Natural killer cell treated with Interleukin-12 subunit alpha and Interleukin-12 subunit beta and Interleukin-15 and Interleukin-18, amount 100 ng/mL, for 72 hours (primary cell): ENCODE results near the gene SLC15A5. TPM values are rescaled to one million over a fixed set of nuclear protein-coding genes. Genes with fewer than 3 reads are reported as not detected.

ENCODE experiments used
- ATAC-seq, 2 donors: fragments of 150-1000 bp; cut with Tn5 transposase in 1 of 2; sonication (Bioruptor Pico), chemical (Tn5 transposase) in 1 of 2; 2 replicates each; pipeline ENCODE4 v1.10.0; 2021
- DNase-seq: peaks from one replicate; pipeline ENCODE4 v3.0.0; 2022; ENCODE audit warnings: low spot score
- H3K27ac Mint-ChIP-seq, 2 donors: 1 replicate in 1 of 2; 2 replicates in 1 of 2; pipeline ENCODE4 v1.8.0; 2022; ENCODE audit warnings: mixed read lengths in 2 of 2, mild to moderate bottlenecking in 1 of 2, moderate library complexity in 1 of 2
- H3K27me3 Mint-ChIP-seq, 2 donors: 1 replicate in 1 of 2; 2 replicates in 1 of 2; pipeline ENCODE4 v1.8.0; 2022; ENCODE audit warnings: mixed read lengths in 2 of 2
- H3K36me3 Mint-ChIP-seq: one replicate; pipeline ENCODE4 v1.8.0; 2022; ENCODE audit warnings: mixed read lengths
- H3K4me1 Mint-ChIP-seq, 2 donors: 1 replicate in 1 of 2; 2 replicates in 1 of 2; pipeline ENCODE4 v1.8.0; 2022; ENCODE audit warnings: low read depth in 2 of 2, mixed read lengths in 2 of 2, mild to moderate bottlenecking in 1 of 2
- H3K4me3 Mint-ChIP-seq: one replicate; pipeline ENCODE4 v1.8.0; 2022; ENCODE audit warnings: mixed read lengths
- H3K9me3 Mint-ChIP-seq: 2 replicates; pipeline ENCODE4 v1.8.0; 2022; ENCODE audit warnings: mixed read lengths
- total RNA-seq, 2 donors: library from RNA; stranded (reverse); gene quantifications; one replicate each; pipeline ENCODE4 v1.2.3, GENCODE V29; 2022

The SLC15A5 gene
- total RNA-seq, 2 donors from 2014 or later = not detected

DNA sequence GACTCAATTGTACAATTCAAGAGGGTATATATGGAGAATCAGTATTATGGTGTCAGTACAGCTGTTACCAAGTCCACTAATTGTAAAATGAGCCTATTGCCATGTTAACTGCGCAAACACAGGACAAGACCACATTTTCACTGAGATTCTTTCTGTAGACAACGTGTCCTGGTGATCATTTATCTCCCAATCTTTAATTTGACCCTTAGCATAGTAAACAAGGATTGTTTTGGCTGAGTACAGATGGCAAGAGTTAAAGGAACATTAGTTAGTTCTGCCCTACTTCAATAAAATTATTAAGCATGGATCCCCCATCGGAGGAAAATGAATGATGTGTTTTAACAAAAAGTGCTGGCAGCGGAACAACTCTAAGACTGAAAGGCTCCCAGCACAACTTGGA lies 36.1 kb downstream of the SLC15A5 start:
- no peaks in the 10 kb centered on the region for H3K4me1 Mint-ChIP-seq
- no peaks in the 10 kb centered on the region for H3K36me3 Mint-ChIP-seq
- no peak overlapping the region for H3K4me3 Mint-ChIP-seq
- peaks cover 3% of the 10 kb centered on the region for H3K9me3 Mint-ChIP-seq
- H3K27me3 Mint-ChIP-seq = no peaks in the 10 kb centered on the region
- DNase-seq (no peak), ATAC-seq (no peak)
- H3K27ac Mint-ChIP-seq = no peak overlapping the region

DNA sequence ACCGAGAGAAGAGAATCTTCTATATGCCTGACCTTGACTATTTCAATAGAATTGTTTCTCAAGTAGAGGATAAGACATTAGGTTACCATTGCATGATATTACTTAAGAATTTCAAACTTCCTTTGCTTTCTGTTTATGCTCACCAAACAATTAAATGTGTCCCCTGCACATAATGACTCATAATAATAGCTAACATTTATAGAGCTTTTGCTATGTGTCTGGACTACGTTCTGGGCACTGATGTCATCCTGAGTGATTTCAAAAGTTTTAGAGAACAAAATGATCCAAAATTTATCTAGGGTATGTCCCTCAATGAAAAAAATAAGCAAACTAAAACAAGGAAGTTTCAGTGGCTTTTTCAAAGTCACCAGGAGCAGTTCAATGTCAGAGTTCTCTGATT lies 38.8 kb downstream of the SLC15A5 start:
- Mint-ChIP-seq H3K4me3 (no peak overlapping the region), H3K27me3 (no peaks in the 10 kb centered on the region), H3K4me1 (no peaks in the 10 kb centered on the region), H3K9me3 (peaks cover 3% of the 10 kb centered on the region), H3K36me3 (no peaks in the 10 kb centered on the region), H3K27ac (no peak overlapping the region)
- ATAC-seq (no peak), DNase-seq (no peak)

DNA sequence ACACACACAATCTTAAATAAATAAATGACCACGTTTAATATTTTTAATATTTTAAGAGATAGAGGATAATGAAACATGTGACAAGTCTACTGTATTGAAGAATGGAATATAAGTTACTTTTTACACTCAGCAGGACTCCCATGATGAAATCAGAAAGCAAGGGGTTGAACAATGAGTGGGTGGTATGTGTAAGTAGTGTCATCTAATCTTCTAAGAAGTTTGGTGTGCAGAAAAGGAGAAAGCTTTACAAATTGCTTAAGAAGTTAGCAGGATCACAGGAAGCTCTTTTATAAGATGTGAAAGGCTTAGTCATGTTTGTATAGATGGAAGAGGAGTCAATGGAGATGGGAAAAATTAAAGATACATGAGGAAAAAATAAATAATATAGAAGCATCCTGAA lies 47.8 kb downstream of the SLC15A5 start:
- no peak for ATAC-seq
- Mint-ChIP-seq H3K27me3 (no peaks in the 10 kb centered on the region), H3K27ac (no peak overlapping the region), H3K4me3 (no peak overlapping the region), H3K9me3 (peaks cover 6% of the 10 kb centered on the region), H3K4me1 (no peaks in the 10 kb centered on the region), H3K36me3 (no peaks in the 10 kb centered on the region)
- no peak for DNase-seq

DNA sequence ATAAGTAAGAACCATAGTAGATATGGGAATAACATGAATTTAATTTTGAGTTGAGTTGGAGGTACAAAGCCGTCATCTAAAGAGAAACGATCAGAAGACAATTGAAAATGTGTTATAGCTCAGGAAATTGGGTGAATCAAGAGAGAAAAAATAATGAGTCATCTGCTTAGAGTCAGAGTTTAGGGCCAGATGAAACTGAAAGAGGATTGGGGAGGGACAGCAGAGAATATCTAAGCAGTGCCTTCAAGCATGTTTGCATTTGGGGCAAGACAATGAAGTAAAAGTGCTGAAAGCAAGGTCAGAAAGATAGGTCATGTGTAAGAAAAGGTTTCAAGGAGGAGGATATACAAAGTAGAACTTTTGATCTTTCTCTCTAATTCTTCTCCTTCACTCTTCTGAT lies 49.4 kb downstream of the SLC15A5 start:
- Mint-ChIP-seq H3K4me1 (no peaks in the 10 kb centered on the region), H3K27ac (no peak overlapping the region), H3K4me3 (no peak overlapping the region), H3K27me3 (no peaks in the 10 kb centered on the region), H3K36me3 (no peaks in the 10 kb centered on the region), H3K9me3 (peaks cover 6% of the 10 kb centered on the region)
- ATAC-seq = no peak
- no peak for DNase-seq

DNA sequence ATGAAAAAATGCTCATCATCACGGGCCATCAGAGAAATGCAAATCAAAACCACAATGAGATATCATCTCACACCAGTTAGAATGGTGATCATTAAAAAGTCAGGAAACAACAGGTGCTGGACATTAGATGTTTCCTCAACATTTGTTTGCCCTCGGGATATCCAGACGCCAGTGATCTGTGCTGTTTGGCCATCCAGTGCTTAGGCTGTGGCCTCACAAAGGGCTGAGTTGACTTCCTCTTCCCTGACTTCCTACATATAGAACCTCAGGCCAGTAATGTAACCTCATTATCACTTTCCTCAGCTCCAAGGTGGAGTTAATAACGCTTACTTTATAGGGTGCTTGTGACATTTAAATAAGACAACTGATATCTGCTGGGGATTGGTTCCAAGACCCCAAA lies 51.8 kb downstream of the SLC15A5 start:
- Mint-ChIP-seq H3K9me3 (peaks cover 7% of the 10 kb centered on the region), H3K4me3 (no peak overlapping the region), H3K27me3 (no peaks in the 10 kb centered on the region), H3K27ac (no peak overlapping the region), H3K4me1 (no peaks in the 10 kb centered on the region), H3K36me3 (no peaks in the 10 kb centered on the region)
- ATAC-seq = no peak
- DNase-seq = no peak

DNA sequence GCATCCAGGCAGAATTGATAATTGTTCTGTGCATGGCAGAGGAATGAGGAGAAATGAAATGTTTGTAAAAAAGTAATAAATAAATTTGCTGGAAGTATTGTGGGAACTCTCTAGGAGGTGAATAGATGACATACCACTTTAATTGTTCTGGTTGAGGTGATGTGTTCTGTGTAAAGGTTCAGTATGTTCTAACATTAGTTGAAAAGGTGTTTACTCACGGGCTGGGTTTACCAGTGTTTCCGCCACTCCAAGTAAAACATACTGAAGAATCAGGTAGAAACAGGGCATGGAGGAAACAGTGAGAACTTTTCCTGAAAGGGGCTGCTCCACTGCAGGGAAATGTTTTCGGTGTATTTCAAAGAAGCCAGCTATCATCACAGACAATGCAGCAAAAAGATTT lies 53.3 kb downstream of the SLC15A5 start:
- ATAC-seq (no peak), DNase-seq (no peak)
- Mint-ChIP-seq H3K27me3 (no peaks in the 10 kb centered on the region), H3K4me3 (no peak overlapping the region), H3K27ac (no peak overlapping the region), H3K4me1 (no peaks in the 10 kb centered on the region), H3K36me3 (no peaks in the 10 kb centered on the region), H3K9me3 (peaks cover 7% of the 10 kb centered on the region)

DNA sequence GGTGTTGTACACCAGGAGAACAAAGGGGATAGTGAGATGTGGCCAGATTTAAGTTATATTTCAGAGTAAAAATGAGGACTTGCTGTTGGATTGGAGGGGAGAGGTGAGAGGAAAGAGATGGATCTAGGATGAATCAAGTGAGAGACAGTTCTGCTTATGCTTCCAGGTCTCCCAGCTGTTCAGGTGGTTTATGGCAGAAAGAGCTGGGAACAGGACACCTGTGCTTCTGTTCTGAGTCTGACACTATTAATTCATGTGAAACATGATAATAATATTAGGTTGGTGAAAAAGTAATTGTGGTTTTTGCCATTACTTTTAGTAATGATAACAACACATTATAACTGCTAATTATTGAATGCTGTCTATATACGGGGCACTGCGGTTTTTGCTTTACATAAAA lies 55.7 kb downstream of the SLC15A5 start:
- H3K27me3 Mint-ChIP-seq = no peaks in the 10 kb centered on the region
- no peaks in the 10 kb centered on the region for H3K4me1 Mint-ChIP-seq
- H3K36me3 Mint-ChIP-seq = no peaks in the 10 kb centered on the region
- H3K27ac Mint-ChIP-seq = no peak overlapping the region
- ATAC-seq (no peak), DNase-seq (no peak)
- peaks cover 7% of the 10 kb centered on the region for H3K9me3 Mint-ChIP-seq
- H3K4me3 Mint-ChIP-seq = no peak overlapping the region

DNA sequence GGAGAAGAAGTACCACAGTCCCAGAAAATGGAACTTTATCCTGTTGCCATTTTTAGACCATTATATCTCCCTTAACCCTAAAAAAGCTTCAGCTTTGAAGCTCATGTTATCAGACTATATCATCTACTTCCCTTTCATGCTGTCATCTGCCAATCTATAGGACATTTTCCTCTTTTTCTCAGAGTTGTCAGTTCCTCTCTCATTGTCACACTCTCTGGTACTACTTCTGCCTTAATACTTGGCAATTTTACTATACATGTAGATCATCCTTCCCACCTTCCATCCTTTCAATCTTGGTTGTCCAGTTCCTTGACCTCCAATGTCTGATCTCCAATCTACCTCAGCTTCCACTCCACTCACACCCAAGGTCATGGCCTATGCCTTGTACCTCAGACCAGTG lies 57.4 kb downstream of the SLC15A5 start:
- no peak overlapping the region for H3K27ac Mint-ChIP-seq
- DNase-seq (no peak), ATAC-seq (no peak)
- H3K4me1 Mint-ChIP-seq = no peaks in the 10 kb centered on the region
- H3K9me3 Mint-ChIP-seq = peaks cover 10% of the 10 kb centered on the region
- no peaks in the 10 kb centered on the region for H3K36me3 Mint-ChIP-seq
- no peaks in the 10 kb centered on the region for H3K27me3 Mint-ChIP-seq
- no peak overlapping the region for H3K4me3 Mint-ChIP-seq

DNA sequence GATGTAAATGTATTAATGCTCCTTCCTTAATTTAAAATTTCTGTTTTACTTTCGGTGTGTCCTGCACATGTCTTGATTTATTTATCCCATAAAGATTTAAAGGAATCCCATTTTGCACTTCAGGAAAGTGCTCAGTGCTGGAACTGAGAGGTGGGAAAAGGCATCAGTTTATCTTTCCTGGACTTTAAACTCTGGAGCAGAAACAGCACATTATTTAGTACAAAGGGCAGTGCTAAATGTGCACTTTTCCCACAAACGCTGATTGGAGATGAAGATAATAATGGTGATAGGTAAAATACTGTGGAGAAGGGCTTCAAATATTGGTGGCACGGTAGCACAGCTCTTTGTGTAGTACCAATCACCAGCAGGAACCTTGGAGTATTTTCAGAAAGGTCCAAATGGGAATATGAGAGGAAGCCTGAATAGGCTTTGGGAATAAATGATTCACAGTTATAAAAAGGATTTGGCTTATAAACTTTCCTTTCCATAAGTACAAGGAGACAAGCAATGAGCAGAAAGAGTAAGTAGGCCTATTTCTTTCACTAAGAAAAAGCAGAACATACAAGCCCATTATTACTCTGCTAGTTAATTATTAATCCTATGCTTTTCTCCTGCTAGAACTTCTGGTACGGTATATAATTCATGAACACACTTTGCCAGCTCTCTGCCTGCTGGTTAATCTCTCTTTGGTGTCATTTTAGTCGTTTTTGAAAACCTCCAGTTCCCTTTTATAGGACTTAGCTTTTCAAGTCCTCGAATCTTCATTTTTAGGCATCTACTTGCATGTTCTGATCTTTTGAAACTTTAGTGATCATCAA lies 58.3 kb downstream of the SLC15A5 start:
- DNase-seq (no peak), ATAC-seq (no peak)
- H3K9me3 Mint-ChIP-seq = peaks cover 10% of the 10 kb centered on the region
- no peaks in the 10 kb centered on the region for H3K27me3 Mint-ChIP-seq
- no peak overlapping the region for H3K4me3 Mint-ChIP-seq
- H3K27ac Mint-ChIP-seq = no peak overlapping the region
- H3K4me1 Mint-ChIP-seq = no peaks in the 10 kb centered on the region
- no peaks in the 10 kb centered on the region for H3K36me3 Mint-ChIP-seq

DNA sequence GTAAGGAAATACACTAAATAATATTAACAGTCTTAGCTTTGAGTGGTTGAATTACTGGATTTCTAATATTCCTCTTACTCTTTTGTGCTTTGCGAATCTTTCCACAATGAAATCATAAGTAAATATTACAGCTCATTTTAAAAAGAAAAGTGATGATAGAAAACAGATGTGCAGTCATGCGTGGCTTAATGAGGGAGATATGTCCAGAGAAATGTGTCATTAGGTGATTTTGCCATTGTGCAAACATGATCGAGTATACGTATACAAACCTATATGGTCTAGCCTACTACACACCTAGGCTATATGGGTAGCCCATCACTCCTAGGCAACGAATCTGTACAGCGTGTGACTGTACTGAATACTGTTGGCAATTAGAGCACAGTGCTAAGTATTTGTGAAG lies 59.3 kb downstream of the SLC15A5 start:
- ATAC-seq (no peak), DNase-seq (no peak)
- Mint-ChIP-seq H3K27me3 (no peaks in the 10 kb centered on the region), H3K27ac (no peak overlapping the region), H3K4me3 (no peak overlapping the region), H3K9me3 (peaks cover 10% of the 10 kb centered on the region), H3K36me3 (no peaks in the 10 kb centered on the region), H3K4me1 (no peaks in the 10 kb centered on the region)

DNA sequence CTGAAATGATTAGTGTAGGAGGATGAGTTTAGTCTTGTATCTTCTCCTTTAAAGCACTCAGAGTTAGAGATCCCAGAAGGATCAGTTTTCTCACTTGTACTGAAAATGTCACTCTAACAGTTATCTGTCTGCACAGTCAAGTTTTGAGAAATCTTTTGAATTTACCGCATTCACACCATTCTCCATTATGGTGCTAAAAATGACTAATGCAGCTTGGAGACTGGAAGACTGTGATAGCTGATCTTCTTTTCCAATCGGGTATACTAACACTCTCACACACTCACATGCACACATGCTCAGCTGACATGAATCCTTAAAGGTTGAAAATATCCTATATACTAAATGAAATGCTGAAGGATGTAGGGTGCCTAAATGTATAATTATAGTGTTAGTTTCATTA lies 65.8 kb downstream of the SLC15A5 start:
- no peaks in the 10 kb centered on the region for H3K27me3 Mint-ChIP-seq
- no peak for ATAC-seq

DNA sequence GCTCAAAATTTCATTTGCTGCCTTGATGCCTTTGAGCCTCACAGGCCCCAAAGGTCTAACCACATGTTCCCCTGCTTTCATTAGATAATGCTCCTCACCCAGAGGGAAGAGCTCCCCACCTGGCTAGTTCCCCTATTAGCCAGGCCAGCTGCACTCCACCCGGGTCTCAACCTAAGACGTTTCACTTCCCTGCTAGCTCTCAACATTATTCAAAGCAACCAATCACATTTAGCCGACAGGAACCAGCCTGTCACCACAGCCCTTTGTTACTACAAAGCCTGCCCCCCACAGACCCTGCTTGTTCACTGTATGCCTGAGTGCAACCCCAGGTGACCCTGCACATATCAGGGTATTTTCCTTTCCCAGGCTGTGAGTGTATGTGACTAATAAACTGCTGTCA lies 78.6 kb downstream of the SLC15A5 start:
- peaks cover 10% of the 10 kb centered on the region for H3K9me3 Mint-ChIP-seq
- H3K27ac Mint-ChIP-seq = no peak overlapping the region
- no peaks in the 10 kb centered on the region for H3K4me1 Mint-ChIP-seq
- DNase-seq (no peak), ATAC-seq (no peak)
- H3K4me3 Mint-ChIP-seq = no peak overlapping the region
- H3K36me3 Mint-ChIP-seq = peaks cover 6% of the 10 kb centered on the region
- no peaks in the 10 kb centered on the region for H3K27me3 Mint-ChIP-seq

More for the DNA sequence above, 65.8 kb downstream of the SLC15A5 start:
- Mint-ChIP-seq H3K4me3 (no peak overlapping the region), H3K4me1 (no peaks in the 10 kb centered on the region), H3K27ac (no peak overlapping the region), H3K9me3 (peaks cover 3% of the 10 kb centered on the region), H3K36me3 (no peaks in the 10 kb centered on the region)
- DNase-seq = no peak

DNA sequence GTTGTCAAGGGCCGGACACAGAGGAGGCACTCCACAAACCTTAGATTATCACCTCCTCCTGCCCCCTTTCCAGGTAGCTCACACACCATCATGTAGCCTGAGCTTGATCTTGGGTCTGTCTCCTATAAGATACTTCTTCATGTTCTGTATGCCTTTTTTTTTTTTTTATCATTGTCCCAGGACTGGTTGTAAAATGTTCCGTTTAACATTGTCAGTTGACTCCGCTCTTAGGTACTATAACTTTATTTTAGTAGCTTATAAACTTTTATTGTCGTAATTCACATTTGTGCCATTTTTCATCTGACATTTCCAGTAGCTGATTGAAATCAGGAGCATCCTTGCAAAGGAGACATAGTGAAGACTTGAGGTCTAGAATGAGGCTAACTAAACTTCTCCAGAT lies 79.9 kb downstream of the SLC15A5 start:
- Mint-ChIP-seq H3K27me3 (no peaks in the 10 kb centered on the region), H3K36me3 (peaks cover 6% of the 10 kb centered on the region), H3K9me3 (peaks cover 10% of the 10 kb centered on the region), H3K27ac (no peak overlapping the region), H3K4me3 (no peak overlapping the region), H3K4me1 (no peaks in the 10 kb centered on the region)
- ATAC-seq (no peak), DNase-seq (no peak)

DNA sequence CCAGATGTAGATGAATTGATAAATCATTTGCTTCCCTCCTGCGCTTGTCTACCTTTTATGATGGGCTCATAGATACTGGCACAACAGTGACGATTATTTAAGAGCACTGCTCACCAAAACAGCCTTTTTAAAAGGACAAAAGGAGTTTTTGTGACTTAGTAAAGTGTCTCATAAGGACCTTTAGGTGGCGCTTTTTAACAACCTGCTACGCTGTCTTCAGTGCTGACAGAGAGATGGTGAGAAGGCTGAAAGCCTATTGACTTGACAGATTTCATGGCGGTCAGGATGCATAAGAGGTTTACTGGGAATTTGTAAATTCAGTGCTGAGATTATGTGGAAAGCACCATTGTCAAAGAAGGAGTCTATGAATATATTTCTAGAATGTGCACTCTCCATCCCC lies 87.6 kb downstream of the SLC15A5 start:
- Mint-ChIP-seq H3K4me1 (no peaks in the 10 kb centered on the region), H3K9me3 (peaks cover 7% of the 10 kb centered on the region), H3K36me3 (no peaks in the 10 kb centered on the region), H3K4me3 (no peak overlapping the region), H3K27me3 (no peaks in the 10 kb centered on the region), H3K27ac (no peak overlapping the region)
- ATAC-seq (no peak), DNase-seq (no peak)

DNA sequence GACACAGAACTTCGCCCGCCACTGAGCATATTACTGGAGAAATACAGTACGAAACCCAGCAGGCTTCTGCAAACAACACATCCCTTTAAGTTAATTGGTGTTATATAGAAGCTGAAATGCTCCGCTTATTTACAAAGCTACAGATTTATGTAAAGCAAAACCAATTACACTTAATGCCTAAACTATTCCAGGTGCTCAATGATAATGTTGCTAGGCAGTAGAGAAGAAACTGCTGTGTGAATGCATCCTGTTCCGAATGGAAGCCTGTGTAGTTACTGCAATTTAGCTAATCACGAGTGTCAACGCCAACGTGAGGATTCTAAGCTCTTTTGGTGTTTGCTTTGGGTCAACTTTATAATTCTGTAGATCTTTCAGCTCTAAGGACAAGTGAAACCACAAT lies 89.8 kb downstream of the SLC15A5 start:
- Mint-ChIP-seq H3K27ac (no peak overlapping the region), H3K4me3 (no peak overlapping the region), H3K9me3 (peaks cover 7% of the 10 kb centered on the region), H3K4me1 (no peaks in the 10 kb centered on the region), H3K36me3 (no peaks in the 10 kb centered on the region), H3K27me3 (no peaks in the 10 kb centered on the region)
- no peak for DNase-seq
- no peak for ATAC-seq
